Subcutaneous adipose tissue (tissue), 4 donors: ENCODE measurements around the gene PPARA. TPM values are rescaled to one million over a fixed set of nuclear protein-coding genes. Genes with fewer than 3 reads are reported as not detected.

Source experiments
- total RNA-seq, 4 donors: library from RNA; depleted of rRNA; stranded (reverse); fragments of >200 nt; gene quantifications; one replicate each; pipeline ENCODE4 v1.1.0, GENCODE V29; 2016
- TF ChIP-seq, protein P1 (sequence below): fragments of 450-650 bp; IDR thresholded peaks from one replicate; pipeline ENCODE4 v1.5.1; 2016; ENCODE audit warnings: low read depth, mild to moderate bottlenecking, control low read depth, antibody characterized with exemption, moderate library complexity

The PPARA gene
- total RNA-seq, 4 donors from 2014 or later, result 23.5 to 51.0 (median 36.0) TPM

DNA sequence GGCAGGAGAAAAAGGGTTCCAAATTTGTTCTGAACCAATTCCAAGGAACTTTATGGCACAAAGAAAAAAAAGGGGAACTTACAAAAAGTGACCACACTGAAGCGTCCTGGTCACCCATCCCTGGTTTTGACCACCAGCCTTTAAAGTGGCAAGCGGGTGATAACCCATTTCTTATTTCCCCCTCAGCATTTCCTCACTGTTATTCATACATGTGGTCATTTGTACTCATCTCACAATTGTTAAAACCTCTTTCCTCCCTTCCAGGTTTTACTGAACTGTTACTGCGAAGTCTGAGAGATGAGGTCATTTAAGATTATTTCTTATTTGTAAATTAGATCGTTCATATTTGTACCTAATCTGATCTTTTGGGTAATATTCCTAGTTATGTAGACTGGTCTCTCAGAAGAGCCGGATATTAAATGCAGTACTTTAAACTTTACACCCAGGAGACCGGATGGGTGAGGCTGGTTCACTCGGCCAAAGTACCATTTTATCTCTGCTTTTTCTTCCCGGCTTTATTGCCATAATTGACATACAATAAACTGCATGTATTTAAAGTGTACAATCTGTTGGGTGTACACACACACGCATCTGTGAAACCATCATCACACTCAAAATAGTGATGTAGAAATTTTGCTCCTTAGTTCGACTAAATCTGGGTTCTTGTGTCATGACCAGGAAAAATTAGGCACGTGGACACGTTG, 52.7 kb downstream of the PPARA start:
- TF ChIP-seq, protein P1, sequence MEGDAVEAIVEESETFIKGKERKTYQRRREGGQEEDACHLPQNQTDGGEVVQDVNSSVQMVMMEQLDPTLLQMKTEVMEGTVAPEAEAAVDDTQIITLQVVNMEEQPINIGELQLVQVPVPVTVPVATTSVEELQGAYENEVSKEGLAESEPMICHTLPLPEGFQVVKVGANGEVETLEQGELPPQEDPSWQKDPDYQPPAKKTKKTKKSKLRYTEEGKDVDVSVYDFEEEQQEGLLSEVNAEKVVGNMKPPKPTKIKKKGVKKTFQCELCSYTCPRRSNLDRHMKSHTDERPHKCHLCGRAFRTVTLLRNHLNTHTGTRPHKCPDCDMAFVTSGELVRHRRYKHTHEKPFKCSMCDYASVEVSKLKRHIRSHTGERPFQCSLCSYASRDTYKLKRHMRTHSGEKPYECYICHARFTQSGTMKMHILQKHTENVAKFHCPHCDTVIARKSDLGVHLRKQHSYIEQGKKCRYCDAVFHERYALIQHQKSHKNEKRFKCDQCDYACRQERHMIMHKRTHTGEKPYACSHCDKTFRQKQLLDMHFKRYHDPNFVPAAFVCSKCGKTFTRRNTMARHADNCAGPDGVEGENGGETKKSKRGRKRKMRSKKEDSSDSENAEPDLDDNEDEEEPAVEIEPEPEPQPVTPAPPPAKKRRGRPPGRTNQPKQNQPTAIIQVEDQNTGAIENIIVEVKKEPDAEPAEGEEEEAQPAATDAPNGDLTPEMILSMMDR, result no peak

- TF ChIP-seq, protein P1, result no peak
Measured at GRCh38 chr22:46203601-46203980, 53.3 kb downstream of the PPARA start.

- TF ChIP-seq, protein P1, result no peak
Measured at GRCh38 chr22:46209262-46209661, 58.9 kb downstream of the PPARA start.

DNA sequence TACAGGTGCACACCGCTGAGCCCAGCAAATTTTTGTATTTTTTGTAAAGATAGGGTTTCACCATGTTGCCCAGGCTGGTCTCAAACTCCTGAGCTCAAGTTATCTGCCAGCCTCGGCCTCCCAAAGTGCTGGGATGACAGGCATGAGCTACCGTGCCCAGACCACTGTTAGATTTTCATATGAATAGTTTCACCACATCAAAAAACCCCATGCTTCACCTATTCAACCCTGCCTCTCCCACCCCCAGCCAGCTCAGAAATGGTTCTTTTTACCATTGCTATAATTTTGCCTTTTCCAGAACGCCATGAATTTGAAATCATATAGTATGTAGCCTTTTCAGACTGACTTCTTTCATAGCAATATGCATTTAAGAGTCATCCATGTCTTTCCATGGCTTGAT, 61.9 kb downstream of the PPARA start:
- TF ChIP-seq, protein P1, result no peak

GRCh38 chr22:46213052-46213451, 62.7 kb downstream of the PPARA start:
- TF ChIP-seq, protein P1, result no peak

DNA sequence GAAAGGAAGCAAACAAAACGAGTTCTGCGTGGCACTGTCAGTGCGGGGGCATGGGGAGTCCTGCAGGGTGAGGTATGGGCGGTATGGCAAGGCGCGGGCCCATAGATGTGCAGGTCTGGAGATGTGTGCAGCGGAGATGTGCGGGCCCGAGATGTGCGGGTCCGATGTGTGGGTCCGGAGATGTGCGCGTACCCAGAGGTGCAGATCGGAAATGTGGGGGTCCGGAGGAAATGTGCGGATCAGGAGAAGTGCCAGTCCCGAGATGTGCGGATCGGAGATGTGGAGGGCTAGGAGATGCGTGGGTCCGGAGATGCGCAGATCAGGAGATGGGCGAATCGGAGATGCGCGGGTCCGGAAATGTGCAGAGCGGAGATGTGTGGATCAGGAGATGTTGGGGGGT, 63.8 kb downstream of the PPARA start:
- TF ChIP-seq, protein P1, result no peak

GRCh38 chr22:46214616-46215015, 64.3 kb downstream of the PPARA start:
- TF ChIP-seq, protein P1, result no peak
